ACC112 (cell line): Measurements from ENCODE around the gene CA14.
A peak's percentile ranks its signal among the peaks of the same experiment; 100 is the strongest.
"Not testable (repeated sequence)": the region's sequence is repeated elsewhere in the genome, so short reads cannot be mapped to it uniquely, and the experiment has no call there.

Experiments used
- H2AFZ ChIP-seq: fragments of 200-600 bp; sonication (generic); one replicate; pipeline ENCODE4 v1.6.0; 2017; ENCODE audit warnings: antibody characterized with exemption, low read length; ENCODE audit not compliant: unreplicated experiment
- H3K27ac ChIP-seq: fragments of 200-600 bp; sonication (generic); 2 replicates; pipeline ENCODE4 v1.5.1; 2014; ENCODE audit warnings: low read depth, mild to moderate bottlenecking, antibody characterized with exemption, low read length, moderate library complexity
- H3K27me3 ChIP-seq: fragments of 200-600 bp; sonication (generic); 2 replicates; pipeline ENCODE4 v1.6.1; 2014; ENCODE audit warnings: mild to moderate bottlenecking, antibody characterized with exemption, low read length, moderate library complexity, mixed read lengths; ENCODE audit not compliant: insufficient read depth
- H3K36me3 ChIP-seq: fragments of 200-600 bp; sonication (generic); 2 replicates; pipeline ENCODE4 v1.6.1; 2016; ENCODE audit warnings: mild to moderate bottlenecking, antibody characterized with exemption, low read length, moderate library complexity, mixed read lengths; ENCODE audit not compliant: insufficient read depth
- H3K4me1 ChIP-seq: fragments of 200-600 bp; sonication (generic); one replicate; pipeline ENCODE4 v1.6.1; 2016; ENCODE audit warnings: low read length, mixed read lengths; ENCODE audit not compliant: insufficient read depth, unreplicated experiment, control insufficient read depth
- H3K4me3 ChIP-seq: fragments of 200-600 bp; sonication (generic); 2 replicates; pipeline ENCODE4 v1.5.1; 2014; ENCODE audit warnings: mild to moderate bottlenecking, low read depth, low read length
- H3K79me2 ChIP-seq: fragments of 200-600 bp; sonication (generic); one replicate; pipeline ENCODE4 v1.6.0; 2016; ENCODE audit warnings: low read length; ENCODE audit not compliant: control insufficient read depth, unreplicated experiment, insufficient read depth

The CA14 gene

GRCh38 chr1:150257624-150258585 is at the start of gene CA14:
Gene CA14, plus strand, starts transcription at chr1:150257774. Its CDS starts 355 bp downstream, at chr1:150258129.
- Histone ChIP-seq H3K79me2 (no peaks in the 10 kb centered on the region), H3K27ac (no peak within 1 kb of the TSS), H3K36me3 (no peaks in the 10 kb centered on the region), H2AFZ (no peak within 1 kb of the TSS), H3K27me3 (peaks cover 7% of the 10 kb centered on the region; the same call in 1 of the 2 replicates), H3K4me1 (peaks cover 8% of the 10 kb centered on the region), H3K4me3 (peak within 1 kb of the TSS; percentile 8; the same call in 1 of the 2 replicates)

- not testable (repeated sequence) for H2AFZ ChIP-seq, H3K36me3 ChIP-seq, H3K27me3 ChIP-seq, H3K79me2 ChIP-seq, H3K4me3 ChIP-seq, H3K27ac ChIP-seq, H3K4me1 ChIP-seq
Measured at GRCh38 chr1:150208460-150208859, 49.1 kb upstream of the CA14 start.

- Histone ChIP-seq H3K27me3 (no peaks in the 10 kb centered on the region), H3K4me1 (no peaks in the 10 kb centered on the region), H3K27ac (no peak overlapping the region)
Measured at GRCh38 chr1:150210091-150210490, 47.5 kb upstream of the CA14 start.

GRCh38 chr1:150210706-150211105 is 46.9 kb upstream of the CA14 start:
- no peaks in the 10 kb centered on the region for H3K79me2 ChIP-seq
- no peaks in the 10 kb centered on the region for H3K4me1 ChIP-seq
- no peak overlapping the region for H3K27ac ChIP-seq

More at GRCh38 chr1:150210091-150210490, 47.5 kb upstream of the CA14 start:
- no peaks in the 10 kb centered on the region for H3K36me3 ChIP-seq
- H3K79me2 ChIP-seq: no peaks in the 10 kb centered on the region
- H3K4me3 ChIP-seq: no peak overlapping the region
- H2AFZ ChIP-seq: no peak overlapping the region

GRCh38 chr1:150212070-150212469 is 45.5 kb upstream of the CA14 start:
- H3K79me2 ChIP-seq: no peaks in the 10 kb centered on the region
- H3K27ac ChIP-seq: no peak overlapping the region
- H3K4me3 ChIP-seq: no peak overlapping the region
- no peak overlapping the region for H2AFZ ChIP-seq
- no peaks in the 10 kb centered on the region for H3K36me3 ChIP-seq
- no peaks in the 10 kb centered on the region for H3K27me3 ChIP-seq
- no peaks in the 10 kb centered on the region for H3K4me1 ChIP-seq

More at GRCh38 chr1:150210706-150211105, 46.9 kb upstream of the CA14 start:
- H3K4me3 ChIP-seq: no peak overlapping the region
- H3K27me3 ChIP-seq: no peaks in the 10 kb centered on the region
- no peaks in the 10 kb centered on the region for H3K36me3 ChIP-seq
- no peak overlapping the region for H2AFZ ChIP-seq

GRCh38 chr1:150213170-150214098 is 44.1 kb upstream of the CA14 start:
- H3K36me3 ChIP-seq: no peaks in the 10 kb centered on the region
- H2AFZ ChIP-seq: peak overlapping the region; percentile 78
- no peaks in the 10 kb centered on the region for H3K27me3 ChIP-seq
- no peaks in the 10 kb centered on the region for H3K79me2 ChIP-seq
- H3K27ac ChIP-seq: peak overlapping the region; percentile 65
- no peaks in the 10 kb centered on the region for H3K4me1 ChIP-seq
- peak overlapping the region; percentile 74 for H3K4me3 ChIP-seq

- not testable (repeated sequence) for H3K79me2 ChIP-seq, H3K4me1 ChIP-seq, H3K27me3 ChIP-seq, H3K36me3 ChIP-seq
- Histone ChIP-seq H3K27ac (peak overlapping the region; percentile 65), H3K4me3 (peak overlapping the region; percentile 74), H2AFZ (peak overlapping the region; percentile 78)
Measured at GRCh38 chr1:150214099-150214756, 43.3 kb upstream of the CA14 start.

- not testable (repeated sequence) for H3K27me3 ChIP-seq, H3K4me1 ChIP-seq, H3K4me3 ChIP-seq, H3K36me3 ChIP-seq, H3K27ac ChIP-seq, H2AFZ ChIP-seq, H3K79me2 ChIP-seq
Measured at GRCh38 chr1:150215855-150216254, 41.7 kb upstream of the CA14 start.

GRCh38 chr1:150221552-150221951 is 36.0 kb upstream of the CA14 start:
- H3K27ac ChIP-seq: no peak overlapping the region
- peaks cover 12% of the 10 kb centered on the region for H3K36me3 ChIP-seq
- no peak overlapping the region for H2AFZ ChIP-seq
- H3K4me3 ChIP-seq: no peak overlapping the region
- H3K79me2 ChIP-seq: no peaks in the 10 kb centered on the region
- H3K27me3 ChIP-seq: no peaks in the 10 kb centered on the region
- H3K4me1 ChIP-seq: no peaks in the 10 kb centered on the region

GRCh38 chr1:150224983-150225382 is 32.6 kb upstream of the CA14 start:
- H3K4me1 ChIP-seq: no peaks in the 10 kb centered on the region
- no peak overlapping the region for H3K4me3 ChIP-seq
- peaks cover 14% of the 10 kb centered on the region for H3K36me3 ChIP-seq
- no peak overlapping the region for H2AFZ ChIP-seq
- no peaks in the 10 kb centered on the region for H3K27me3 ChIP-seq
- H3K79me2 ChIP-seq: no peaks in the 10 kb centered on the region
- H3K27ac ChIP-seq: no peak overlapping the region
